Anterior cingulate cortex (tissue), 58 donors: ENCODE results near the gene ITPK1.

Source experiments
- DNase-seq, 58 donors: peaks; one replicate each; lab custom pipeline; 2025; lab: John Stamatoyannopoulos, UW

Gene ITPK1

DNA sequence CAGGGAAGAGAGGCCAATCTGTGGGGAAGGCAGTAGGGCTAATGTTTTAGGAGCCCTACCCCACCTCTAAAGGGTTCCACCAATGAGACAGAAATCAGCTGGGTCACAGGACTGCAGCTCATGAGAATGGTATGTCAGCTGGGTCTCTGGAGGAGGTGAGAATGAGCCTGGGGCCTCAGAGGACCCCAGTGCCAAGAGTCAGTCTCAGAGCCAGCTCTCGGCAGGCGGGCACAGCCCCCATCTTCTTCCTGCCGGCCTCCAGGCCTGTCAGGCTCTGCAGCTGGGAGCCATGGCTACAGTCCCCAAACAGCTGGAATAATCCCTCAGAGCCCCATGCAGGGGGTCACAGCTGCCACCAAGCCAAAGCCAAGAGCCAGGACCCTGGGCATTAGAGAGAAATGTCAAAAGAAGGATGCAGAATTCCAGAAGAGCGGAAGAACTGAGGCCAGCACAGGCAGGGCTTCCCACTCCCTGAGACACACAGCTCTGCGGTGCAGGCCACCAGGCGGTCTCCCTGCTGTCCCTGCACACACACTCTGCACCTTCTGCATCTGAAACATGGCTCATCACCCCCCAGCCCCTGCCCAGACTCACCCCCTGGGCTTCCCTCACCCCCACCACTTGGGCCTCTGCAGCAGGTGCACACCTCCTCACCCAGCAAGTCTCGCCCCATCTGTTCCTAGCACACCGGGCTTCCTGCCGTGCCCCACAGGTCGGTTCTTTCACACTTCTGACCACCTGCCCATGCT lies 26.0 kb downstream of the ITPK1 start:
- DNase-seq: no peak

DNA sequence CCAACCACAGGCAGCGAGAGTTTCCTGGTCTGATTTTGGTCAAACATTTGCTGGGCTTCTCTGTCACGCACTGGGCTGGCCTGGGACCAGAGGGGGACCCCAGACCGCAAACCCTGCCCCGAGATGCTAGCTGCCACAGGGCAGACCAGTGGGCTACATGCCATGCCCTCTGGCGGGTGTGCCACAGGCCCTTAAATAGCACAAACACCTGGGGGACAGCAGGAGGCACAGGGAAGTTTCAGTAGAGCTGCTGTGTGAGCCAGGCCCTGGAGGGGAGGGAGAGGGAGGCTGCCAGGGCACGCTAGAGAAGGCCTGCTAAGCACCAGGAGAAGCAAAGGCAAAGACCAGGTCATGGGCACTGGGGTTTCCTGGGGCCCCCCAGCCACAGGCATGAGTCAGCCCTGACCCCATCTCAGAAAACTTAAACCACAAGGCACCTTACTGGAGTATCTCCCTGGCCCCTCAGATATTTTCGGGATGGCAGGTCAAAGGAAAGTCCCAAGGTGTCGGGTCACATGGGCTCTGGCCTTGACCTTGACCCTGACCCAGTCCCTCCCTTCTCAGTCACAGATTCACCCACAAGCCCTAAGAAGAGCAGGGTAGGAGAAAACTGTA lies 29.2 kb downstream of the ITPK1 start:
- DNase-seq: no peak

GRCh38 chr14:93085911-93086310 lies 29.8 kb downstream of the ITPK1 start:
- DNase-seq: no peak

- no peak for DNase-seq
Measured at GRCh38 chr14:93084866-93085857, 30.6 kb downstream of the ITPK1 start.

DNA sequence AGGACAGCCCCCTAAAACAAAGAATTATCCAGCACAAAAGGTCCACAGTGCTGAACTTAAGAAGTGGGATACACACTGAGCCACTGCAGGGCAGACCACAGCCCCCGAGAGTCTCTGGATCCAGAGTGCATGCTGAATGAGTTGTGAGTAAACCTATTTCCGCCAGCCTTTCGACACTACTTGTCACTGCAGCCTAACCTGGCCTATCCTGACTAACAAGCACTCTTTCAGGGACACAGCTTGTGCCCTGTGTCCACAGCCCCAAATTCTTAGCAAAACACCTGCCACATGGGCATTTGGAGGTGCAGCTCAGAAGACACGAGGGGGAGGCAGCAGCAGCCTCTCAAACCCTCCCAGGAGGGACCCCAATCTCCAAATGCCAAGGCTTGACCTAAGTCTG lies 31.3 kb downstream of the ITPK1 start:
- no peak for DNase-seq

- no peak for DNase-seq
Measured at GRCh38 chr14:93083917-93084316, 31.8 kb downstream of the ITPK1 start.

DNA sequence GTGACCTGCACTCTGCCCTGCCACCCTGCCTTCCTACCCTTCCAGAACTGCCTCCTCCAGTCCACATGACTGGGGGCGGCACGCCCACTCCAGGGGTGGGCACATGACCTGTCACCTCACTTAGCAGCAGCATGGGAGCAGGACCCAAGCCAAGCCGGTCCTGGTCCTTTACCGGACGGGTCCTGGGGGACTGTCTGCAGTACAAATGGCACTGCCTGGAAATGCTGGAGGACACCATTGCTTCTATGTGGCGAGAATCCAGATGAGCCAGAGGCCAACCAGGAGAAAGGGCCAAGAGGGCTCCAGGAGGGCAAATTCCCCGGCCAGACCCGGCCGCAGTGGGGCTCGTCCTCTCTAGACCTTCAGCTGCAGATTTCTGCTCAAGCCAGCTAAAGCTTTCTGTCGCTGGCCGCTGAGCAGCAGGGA lies 33.1 kb downstream of the ITPK1 start:
- peak in 2 of 58 donors; percentile 38 to 50 for DNase-seq

DNA sequence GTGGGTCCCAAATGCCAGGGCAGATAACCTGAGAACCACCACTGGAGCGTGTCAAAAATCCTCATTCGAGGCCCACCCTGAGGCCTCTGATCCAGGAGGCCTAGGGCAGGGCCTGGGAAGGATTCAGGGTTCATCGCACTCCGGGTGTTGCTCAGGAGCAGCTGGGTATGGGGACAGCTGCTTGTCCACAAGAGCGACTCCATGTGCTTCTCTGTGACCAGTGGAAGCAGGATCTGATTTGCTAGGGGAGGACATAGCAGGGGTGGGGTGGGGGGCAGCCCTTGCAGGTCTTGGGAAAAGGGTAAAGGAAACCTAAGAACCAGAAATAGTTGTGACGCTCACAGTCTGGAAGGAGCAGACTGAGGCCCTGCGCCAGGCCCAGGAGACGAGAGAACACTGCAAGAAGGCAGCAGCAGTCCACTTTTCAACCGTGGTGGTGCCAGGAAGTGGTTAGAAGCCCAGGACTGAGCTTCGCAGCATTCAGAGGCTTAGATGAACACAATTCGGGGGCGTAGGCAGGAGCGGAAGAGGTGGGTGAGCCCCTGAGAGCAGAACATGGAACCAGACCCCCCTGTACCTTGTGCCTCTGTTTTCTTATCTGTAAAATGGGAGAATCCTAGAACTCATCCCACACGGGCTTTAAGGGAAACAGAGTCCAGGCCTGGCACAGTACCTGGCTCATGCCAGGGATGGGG lies 33.7 kb downstream of the ITPK1 start:
- peak in 6 of 58 donors; percentile 20 to 43 (median 22) for DNase-seq

GRCh38 chr14:93079865-93080403 lies 35.8 kb downstream of the ITPK1 start:
- no peak for DNase-seq

DNA sequence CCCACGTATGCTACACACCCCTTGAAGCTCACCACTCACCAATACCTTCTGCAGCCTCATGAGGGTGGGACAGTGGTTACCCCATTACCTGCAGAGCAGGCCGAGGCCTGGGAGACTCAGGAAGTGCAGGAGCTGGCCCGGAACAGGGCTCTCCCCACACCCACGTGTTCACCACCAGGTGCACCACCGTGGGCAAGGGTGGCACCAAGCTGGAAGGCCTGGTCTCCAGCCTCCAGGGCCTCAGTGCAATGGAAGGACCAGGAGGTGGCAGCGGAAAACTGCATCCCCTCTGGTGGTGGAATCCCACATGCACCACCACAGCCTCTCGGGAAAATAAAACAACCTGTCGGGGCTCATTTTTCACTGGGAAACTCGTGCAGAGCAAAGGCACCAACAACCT lies 36.4 kb downstream of the ITPK1 start:
- no peak for DNase-seq

DNA sequence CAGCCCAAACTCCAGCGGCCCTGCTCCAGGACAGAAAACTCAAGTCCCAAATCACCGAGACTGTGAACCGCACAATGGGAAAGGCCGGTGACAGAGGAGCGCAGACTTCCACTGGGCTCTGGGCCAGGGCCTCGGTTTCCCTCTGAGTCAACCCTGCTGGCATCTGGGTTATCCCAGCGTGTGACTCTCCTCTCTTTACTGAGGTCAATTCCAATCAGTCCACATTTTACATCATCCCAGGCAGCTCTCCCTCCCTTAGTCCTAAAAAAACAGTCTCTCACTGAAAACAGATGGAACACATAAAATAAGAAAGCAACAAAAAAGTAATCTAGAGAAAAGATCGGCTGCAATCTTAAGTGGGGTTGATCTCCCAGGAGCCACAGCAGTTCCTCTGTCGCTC lies 36.9 kb downstream of the ITPK1 start:
- DNase-seq: no peak

DNA sequence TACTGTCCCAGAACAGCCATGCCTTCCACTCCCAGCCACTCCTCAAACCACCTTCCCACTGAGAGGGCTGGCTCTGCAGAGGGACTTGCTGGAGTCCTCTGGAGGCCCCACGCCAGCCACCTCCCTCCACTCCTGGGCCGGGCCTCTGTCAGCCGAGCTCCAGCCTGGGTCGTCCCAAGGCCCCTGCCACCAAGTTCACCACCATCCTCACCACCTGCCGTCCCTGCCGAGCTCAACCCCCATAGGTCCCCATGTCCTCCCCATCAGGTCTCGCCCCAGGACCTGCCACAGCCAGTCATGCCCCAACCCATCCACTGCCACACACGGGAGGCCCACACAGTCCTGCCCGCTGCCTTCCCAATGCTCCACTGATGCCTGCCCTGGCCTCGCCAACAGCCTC lies 39.0 kb downstream of the ITPK1 start:
- no peak for DNase-seq

DNA sequence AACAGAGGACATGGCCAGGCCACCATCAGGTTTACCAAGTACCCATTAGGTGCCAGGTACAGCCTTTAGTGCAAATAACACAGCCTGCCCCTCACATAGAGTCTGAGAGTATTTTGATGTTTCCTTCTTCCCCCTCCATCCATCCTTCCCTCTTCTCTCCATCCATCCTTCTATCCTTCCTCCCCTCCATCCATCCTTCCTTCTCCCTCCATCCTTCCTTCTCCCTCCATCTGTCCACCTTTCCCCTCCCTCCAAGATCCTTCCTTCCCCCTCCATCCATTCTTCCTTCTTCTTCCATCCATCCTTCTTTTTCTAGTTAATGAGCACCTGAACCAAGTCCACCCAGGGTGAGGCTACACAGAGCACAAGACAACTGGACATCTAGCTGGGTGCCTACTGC lies 39.8 kb downstream of the ITPK1 start:
- DNase-seq: no peak

- peak in 3 of 58 donors; percentile 18 to 45 (median 39) for DNase-seq
Measured at GRCh38 chr14:93073910-93074769, 41.6 kb downstream of the ITPK1 start.

DNA sequence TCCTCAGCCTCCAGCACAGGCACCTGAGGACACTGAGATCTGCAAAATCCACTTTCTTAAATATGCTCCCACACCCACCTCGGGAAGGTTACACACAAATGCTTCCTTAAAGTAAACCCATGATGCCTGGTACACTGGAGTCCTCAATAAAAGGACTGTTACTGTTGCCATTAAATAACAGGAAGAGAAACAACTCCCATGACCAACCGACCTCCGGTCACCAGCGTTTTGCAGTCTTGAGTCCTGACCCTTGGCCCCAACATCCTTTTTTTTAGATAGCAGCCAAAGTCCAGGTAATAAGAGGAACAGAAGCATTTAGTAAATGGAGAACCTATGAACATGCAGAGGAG lies 42.4 kb downstream of the ITPK1 start:
- no peak for DNase-seq

GRCh38 chr14:93072659-93073357 lies 42.9 kb downstream of the ITPK1 start:
- no peak for DNase-seq

GRCh38 chr14:93068711-93069110 lies 47.0 kb downstream of the ITPK1 start:
- peak in 11 of 58 donors; percentile 28 to 71 (median 41) for DNase-seq

DNA sequence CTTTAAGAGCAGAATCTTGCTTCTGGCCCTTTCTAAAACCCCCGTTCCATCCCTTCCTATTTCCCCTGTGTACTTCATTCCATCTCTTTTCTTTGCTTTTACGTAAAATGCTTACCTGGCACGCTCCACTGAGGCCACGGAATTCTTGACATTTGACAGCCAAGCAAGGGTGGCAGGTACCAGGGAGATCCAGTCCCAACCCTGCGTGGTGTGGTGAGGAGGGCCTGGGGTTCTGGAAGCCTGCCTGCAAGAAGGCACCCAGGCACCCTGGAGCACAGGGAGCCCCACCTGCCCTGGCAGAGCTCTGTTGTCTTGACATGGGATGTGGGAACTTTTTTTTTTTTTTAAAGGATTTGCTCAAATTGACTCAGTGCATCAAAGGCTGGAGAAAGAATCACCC lies 48.6 kb downstream of the ITPK1 start:
- no peak for DNase-seq
